IPS-NIHi11 (cell line): ENCODE data around the gene PNPO.

ENCODE experiments used
- DNase-seq: peaks from one replicate; pipeline ENCODE4 v3.0.0; 2012; ENCODE audit warnings: mixed read lengths, low spot score

Gene PNPO

GRCh38 chr17:47949946-47950345 is 8.6 kb downstream of the PNPO start:
- no peak for DNase-seq

- DNase-seq: no peak
Observed at GRCh38 chr17:47950448-47950847, 9.1 kb downstream of the PNPO start.

GRCh38 chr17:47952171-47953021 is 11.0 kb downstream of the PNPO start:
- DNase-seq: no peak

GRCh38 chr17:47953909-47954308 is 12.5 kb downstream of the PNPO start:
- no peak for DNase-seq

- DNase-seq: no peak
Observed at GRCh38 chr17:47955497-47956461, 14.4 kb downstream of the PNPO start.

GRCh38 chr17:47956791-47957590 is 15.6 kb downstream of the PNPO start:
- DNase-seq: no peak

- peak; percentile 67 for DNase-seq
Observed at GRCh38 chr17:47957591-47958490, 16.5 kb downstream of the PNPO start, which contains the start of gene PRR15L. PRR15L (minus strand) TSS chr17:47957883; CDS start chr17:47953234, 4,649 bp downstream.

- DNase-seq: no peak
Observed at GRCh38 chr17:47959825-47960655, 18.7 kb downstream of the PNPO start.

- no peak for DNase-seq
Observed at GRCh38 chr17:47961406-47961805, 20.0 kb downstream of the PNPO start.

- no peak for DNase-seq
Observed at GRCh38 chr17:47962901-47963300, 21.5 kb downstream of the PNPO start.

GRCh38 chr17:47964856-47965255 is 23.5 kb downstream of the PNPO start:
- DNase-seq: no peak

- no peak for DNase-seq
Observed at GRCh38 chr17:47966079-47966519, 24.7 kb downstream of the PNPO start.

GRCh38 chr17:47967607-47968252 is 26.4 kb downstream of the PNPO start:
- DNase-seq: no peak

- DNase-seq: no peak
Observed at GRCh38 chr17:47968836-47969235, 27.5 kb downstream of the PNPO start.

GRCh38 chr17:47969930-47970724 is 28.8 kb downstream of the PNPO start:
- DNase-seq: no peak

GRCh38 chr17:47970725-47971499 is 29.5 kb downstream of the PNPO start, which contains the start of gene CDK5RAP3:
CDK5RAP3 (plus strand) TSS chr17:47971113; CDS start chr17:47971147, 34 bp downstream.
- DNase-seq: peak; percentile 98

- no peak for DNase-seq
Observed at GRCh38 chr17:47973541-47973940, 32.2 kb downstream of the PNPO start.
